Fibroblast of lung (primary cell): ENCODE measurements around the gene NLRC5.

Experiments used
- EZH2 ChIP-seq: IDR thresholded peaks from 2 replicates; pipeline ENCODE4 v1.5.1; 2012; ENCODE audit warnings: low read length, control low read depth, mild to moderate bottlenecking; ENCODE audit errors: missing control alignments
- TF ChIP-seq, protein P1 (sequence below), 2 donors: IDR thresholded peaks in 1 of 2; conservative IDR thresholded peaks in 1 of 2; 1 replicate in 1 of 2; 2 replicates in 1 of 2; pipeline ENCODE4 v1.5.1; 2011 to 2012; ENCODE audit warnings: low read length in 2 of 2, control low read depth in 1 of 2, inconsistent platforms in 1 of 2, low read depth in 1 of 2, mild to moderate bottlenecking in 1 of 2

DNA sequence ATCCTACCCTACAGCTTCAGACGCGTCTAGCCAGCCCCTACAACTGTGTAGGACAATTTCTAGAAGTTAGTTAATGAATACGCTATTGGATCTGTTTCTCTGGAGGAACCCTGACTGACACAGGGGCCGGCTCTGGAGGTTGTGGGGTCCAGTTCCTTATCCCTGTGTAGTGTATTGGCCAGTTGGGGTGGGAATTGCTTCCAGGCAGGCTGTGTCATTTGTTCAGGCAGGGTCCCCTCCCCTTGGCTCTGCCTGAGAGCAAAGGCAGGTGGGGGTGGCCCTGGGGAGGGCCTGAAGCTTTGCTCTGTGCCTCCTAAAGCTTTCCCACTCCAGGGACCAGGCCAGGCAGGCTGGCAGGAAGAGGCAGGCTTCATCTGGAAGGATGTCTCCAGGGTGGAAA lies 39.3 kb upstream of the NLRC5 start:
- TF ChIP-seq, protein P1, sequence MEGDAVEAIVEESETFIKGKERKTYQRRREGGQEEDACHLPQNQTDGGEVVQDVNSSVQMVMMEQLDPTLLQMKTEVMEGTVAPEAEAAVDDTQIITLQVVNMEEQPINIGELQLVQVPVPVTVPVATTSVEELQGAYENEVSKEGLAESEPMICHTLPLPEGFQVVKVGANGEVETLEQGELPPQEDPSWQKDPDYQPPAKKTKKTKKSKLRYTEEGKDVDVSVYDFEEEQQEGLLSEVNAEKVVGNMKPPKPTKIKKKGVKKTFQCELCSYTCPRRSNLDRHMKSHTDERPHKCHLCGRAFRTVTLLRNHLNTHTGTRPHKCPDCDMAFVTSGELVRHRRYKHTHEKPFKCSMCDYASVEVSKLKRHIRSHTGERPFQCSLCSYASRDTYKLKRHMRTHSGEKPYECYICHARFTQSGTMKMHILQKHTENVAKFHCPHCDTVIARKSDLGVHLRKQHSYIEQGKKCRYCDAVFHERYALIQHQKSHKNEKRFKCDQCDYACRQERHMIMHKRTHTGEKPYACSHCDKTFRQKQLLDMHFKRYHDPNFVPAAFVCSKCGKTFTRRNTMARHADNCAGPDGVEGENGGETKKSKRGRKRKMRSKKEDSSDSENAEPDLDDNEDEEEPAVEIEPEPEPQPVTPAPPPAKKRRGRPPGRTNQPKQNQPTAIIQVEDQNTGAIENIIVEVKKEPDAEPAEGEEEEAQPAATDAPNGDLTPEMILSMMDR (conservative IDR thresholded peaks at IDR 0.05 in 1 of 2, IDR thresholded peaks at IDR 0.05 in 1 of 2; ENCODE audit: low read depth in 1 of 2, low read length in 2 of 2): no peak
- no peak for TF ChIP-seq EZH2
